ENCODE measurements around the gene GRM7. TPM values are rescaled to one million over a fixed set of nuclear protein-coding genes. Genes with fewer than 3 reads are reported as not detected.

GRM7 gene
- total and polyA plus RNA-seq, 2 experiments from 2014 or later: 0.40 TPM; not detected in 1

DNA sequence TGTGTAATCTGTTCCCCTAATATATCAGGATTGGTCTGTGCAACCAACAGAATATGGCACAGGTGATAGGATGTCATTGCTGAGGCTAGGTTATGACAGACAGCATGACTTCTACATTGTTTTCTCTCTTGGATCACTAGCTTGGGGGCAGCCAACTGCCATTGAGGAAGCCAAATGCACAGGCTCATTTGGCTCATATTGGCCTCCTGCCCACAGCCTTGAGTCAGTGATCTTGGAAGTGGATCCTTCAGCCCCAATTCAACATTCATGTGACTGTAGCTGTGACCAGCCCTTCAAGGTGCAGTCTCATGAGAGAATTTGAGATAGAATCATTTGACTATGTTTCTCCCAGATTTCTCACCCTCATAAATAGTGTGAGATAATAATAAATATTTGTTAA is 675.6 kb downstream of the GRM7 start:
- Mint-ChIP-seq H3K27ac (no peak overlapping the region), H3K36me3 (ENCODE audit: low read depth) (no peaks in the 10 kb centered on the region), H3K27me3 (ENCODE audit: insufficient read depth, low read depth, poor library complexity) (no peaks in the 10 kb centered on the region), H3K4me3 (no peak overlapping the region), H3K4me1 (no peaks in the 10 kb centered on the region), H3K9me3 (no peaks in the 10 kb centered on the region)
- H3K4me1 ChIP-seq (ENCODE audit: insufficient read depth): no peaks in the 10 kb centered on the region
- TF ChIP-seq ZNF462 (CRISPR knock-in tag; IDR thresholded peaks at IDR 0.05) (no peak), CREB1 (CRISPR knock-in tag; IDR thresholded peaks at IDR 0.05; ENCODE audit: low read depth) (no peak), ZNF331 (CRISPR knock-in tag; IDR thresholded peaks at IDR 0.05; ENCODE audit: low read depth) (no peak), POLR2AphosphoS5 (IDR thresholded peaks at IDR 0.05; ENCODE audit: low read depth) (no peak), EZH2 (IDR thresholded peaks at IDR 0.05; ENCODE audit: low read depth, unreplicated experiment) (no peak), NANOG (IDR thresholded peaks at IDR 0.05; ENCODE audit: borderline replicate concordance) (no peak), EZH2phosphoT487 (IDR thresholded peaks at IDR 0.05; ENCODE audit: unreplicated experiment) (no peak), JUNB (IDR thresholded peaks at IDR 0.05; ENCODE audit: unreplicated experiment) (no peak), ZNF114 (CRISPR knock-in tag; IDR thresholded peaks at IDR 0.05) (no peak), STAT1 (IDR thresholded peaks at IDR 0.05; ENCODE audit: unreplicated experiment) (no peak)
- TF ChIP-seq, protein P1, sequence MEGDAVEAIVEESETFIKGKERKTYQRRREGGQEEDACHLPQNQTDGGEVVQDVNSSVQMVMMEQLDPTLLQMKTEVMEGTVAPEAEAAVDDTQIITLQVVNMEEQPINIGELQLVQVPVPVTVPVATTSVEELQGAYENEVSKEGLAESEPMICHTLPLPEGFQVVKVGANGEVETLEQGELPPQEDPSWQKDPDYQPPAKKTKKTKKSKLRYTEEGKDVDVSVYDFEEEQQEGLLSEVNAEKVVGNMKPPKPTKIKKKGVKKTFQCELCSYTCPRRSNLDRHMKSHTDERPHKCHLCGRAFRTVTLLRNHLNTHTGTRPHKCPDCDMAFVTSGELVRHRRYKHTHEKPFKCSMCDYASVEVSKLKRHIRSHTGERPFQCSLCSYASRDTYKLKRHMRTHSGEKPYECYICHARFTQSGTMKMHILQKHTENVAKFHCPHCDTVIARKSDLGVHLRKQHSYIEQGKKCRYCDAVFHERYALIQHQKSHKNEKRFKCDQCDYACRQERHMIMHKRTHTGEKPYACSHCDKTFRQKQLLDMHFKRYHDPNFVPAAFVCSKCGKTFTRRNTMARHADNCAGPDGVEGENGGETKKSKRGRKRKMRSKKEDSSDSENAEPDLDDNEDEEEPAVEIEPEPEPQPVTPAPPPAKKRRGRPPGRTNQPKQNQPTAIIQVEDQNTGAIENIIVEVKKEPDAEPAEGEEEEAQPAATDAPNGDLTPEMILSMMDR (conservative IDR thresholded peaks at IDR 0.05; ENCODE audit: low read depth in 2 of 2): no peak
- TF ChIP-seq, protein P2, sequence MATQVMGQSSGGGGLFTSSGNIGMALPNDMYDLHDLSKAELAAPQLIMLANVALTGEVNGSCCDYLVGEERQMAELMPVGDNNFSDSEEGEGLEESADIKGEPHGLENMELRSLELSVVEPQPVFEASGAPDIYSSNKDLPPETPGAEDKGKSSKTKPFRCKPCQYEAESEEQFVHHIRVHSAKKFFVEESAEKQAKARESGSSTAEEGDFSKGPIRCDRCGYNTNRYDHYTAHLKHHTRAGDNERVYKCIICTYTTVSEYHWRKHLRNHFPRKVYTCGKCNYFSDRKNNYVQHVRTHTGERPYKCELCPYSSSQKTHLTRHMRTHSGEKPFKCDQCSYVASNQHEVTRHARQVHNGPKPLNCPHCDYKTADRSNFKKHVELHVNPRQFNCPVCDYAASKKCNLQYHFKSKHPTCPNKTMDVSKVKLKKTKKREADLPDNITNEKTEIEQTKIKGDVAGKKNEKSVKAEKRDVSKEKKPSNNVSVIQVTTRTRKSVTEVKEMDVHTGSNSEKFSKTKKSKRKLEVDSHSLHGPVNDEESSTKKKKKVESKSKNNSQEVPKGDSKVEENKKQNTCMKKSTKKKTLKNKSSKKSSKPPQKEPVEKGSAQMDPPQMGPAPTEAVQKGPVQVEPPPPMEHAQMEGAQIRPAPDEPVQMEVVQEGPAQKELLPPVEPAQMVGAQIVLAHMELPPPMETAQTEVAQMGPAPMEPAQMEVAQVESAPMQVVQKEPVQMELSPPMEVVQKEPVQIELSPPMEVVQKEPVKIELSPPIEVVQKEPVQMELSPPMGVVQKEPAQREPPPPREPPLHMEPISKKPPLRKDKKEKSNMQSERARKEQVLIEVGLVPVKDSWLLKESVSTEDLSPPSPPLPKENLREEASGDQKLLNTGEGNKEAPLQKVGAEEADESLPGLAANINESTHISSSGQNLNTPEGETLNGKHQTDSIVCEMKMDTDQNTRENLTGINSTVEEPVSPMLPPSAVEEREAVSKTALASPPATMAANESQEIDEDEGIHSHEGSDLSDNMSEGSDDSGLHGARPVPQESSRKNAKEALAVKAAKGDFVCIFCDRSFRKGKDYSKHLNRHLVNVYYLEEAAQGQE (IDR thresholded peaks at IDR 0.05; ENCODE audit: unreplicated experiment): no peak
- TF ChIP-seq, protein P3, sequence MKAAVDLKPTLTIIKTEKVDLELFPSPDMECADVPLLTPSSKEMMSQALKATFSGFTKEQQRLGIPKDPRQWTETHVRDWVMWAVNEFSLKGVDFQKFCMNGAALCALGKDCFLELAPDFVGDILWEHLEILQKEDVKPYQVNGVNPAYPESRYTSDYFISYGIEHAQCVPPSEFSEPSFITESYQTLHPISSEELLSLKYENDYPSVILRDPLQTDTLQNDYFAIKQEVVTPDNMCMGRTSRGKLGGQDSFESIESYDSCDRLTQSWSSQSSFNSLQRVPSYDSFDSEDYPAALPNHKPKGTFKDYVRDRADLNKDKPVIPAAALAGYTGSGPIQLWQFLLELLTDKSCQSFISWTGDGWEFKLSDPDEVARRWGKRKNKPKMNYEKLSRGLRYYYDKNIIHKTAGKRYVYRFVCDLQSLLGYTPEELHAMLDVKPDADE (IDR thresholded peaks at IDR 0.05): no peak
- no peak overlapping the region for H3K27ac ChIP-seq (ENCODE audit: low read depth)
- peaks cover 3% of the 10 kb centered on the region; the same call in 1 of the 2 replicates for H3K9me2 ChIP-seq (ENCODE audit: insufficient read depth)
- H3K36me3 ChIP-seq (ENCODE audit: insufficient read depth): no peaks in the 10 kb centered on the region
- H3K4me2 ChIP-seq: no peak overlapping the region
- no peaks in the 10 kb centered on the region for H3F3A ChIP-seq (replicated peaks; ENCODE audit: low read depth)
- H3K4me3 ChIP-seq: no peak overlapping the region
- no peak for ATAC-seq
- H3K27me3 ChIP-seq (ENCODE audit: insufficient read depth): no peaks in the 10 kb centered on the region
- no peaks in the 10 kb centered on the region for H3K79me2 ChIP-seq (replicated peaks; ENCODE audit: insufficient read depth)
- H4K20me1 ChIP-seq (replicated peaks; ENCODE audit: insufficient read depth): no peaks in the 10 kb centered on the region
- no peak overlapping the region for H2AFZ ChIP-seq
- DNase-seq (ENCODE audit: low spot score): no peak
